Frontal cortex (tissue), 4 donors: ENCODE results near the gene TNRC18. TPM values are rescaled to one million over a fixed set of nuclear protein-coding genes. Genes with fewer than 3 reads are reported as not detected.

ENCODE experiments used
- DNase-seq, 2 donors: peaks; one replicate each; pipeline ENCODE4 v3.0.0; 2012; ENCODE audit warnings: low spot score in 2 of 2
- FAIRE-seq: peaks from 2 replicates; lab custom pipeline; 2012; peaks lifted over from hg19 to GRCh38; lab: Jason Lieb, UNC
- total RNA-seq: library from RNA; depleted of rRNA; stranded (reverse); fragments of >200 nt; gene quantifications from one replicate; pipeline ENCODE4 v1.2.3, GENCODE V29; 2014
- donor health status: control.
- donor health status: control.
- donor health status: control.

Gene TNRC18
- total RNA-seq, 1 donor from 2014 or later: 40.8 TPM

DNA sequence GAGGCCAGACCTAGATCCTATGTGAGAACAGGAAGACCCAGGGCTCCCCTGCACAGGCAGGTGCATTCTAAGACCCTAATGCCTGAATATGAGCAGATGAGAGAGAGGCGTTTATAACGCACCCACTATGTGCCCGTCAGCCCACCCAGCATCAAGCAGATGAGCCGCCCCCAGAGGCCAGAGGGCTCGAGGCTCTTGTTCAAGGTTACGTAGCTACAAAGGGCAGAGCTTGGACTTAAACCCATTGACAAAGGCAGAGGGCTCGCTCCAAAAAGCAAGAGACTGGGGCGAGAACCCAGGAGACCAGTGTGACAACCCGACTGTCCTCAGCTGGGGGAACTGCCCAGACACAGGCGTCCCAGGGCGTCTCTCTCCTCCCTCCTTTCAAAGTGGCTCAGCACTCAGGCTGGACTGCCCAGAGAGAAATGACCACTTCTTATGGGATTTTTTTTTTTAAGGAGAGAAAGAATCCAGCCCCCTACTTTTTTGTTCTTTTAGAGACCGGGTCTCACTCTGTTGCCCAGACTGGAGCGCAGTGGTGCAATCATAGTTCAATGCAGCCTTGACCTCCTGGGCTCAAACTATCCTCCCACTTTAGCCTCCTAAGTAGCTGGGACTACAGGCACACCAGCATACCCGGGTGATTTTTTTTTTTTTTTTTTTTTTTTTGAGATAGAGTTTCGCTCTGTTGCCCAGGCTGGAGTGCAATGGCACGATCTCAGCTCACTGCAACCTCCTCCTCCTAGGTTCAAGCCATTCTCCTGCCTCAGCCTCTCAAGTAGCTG is 40.1 kb downstream of the TNRC18 start:
- no peak for FAIRE-seq
- DNase-seq: no peak

GRCh38 chr7:5382281-5382892 is 41.2 kb downstream of the TNRC18 start:
- peak in 1 of 2 donors; percentile 63 for DNase-seq
- no peak for FAIRE-seq

DNA sequence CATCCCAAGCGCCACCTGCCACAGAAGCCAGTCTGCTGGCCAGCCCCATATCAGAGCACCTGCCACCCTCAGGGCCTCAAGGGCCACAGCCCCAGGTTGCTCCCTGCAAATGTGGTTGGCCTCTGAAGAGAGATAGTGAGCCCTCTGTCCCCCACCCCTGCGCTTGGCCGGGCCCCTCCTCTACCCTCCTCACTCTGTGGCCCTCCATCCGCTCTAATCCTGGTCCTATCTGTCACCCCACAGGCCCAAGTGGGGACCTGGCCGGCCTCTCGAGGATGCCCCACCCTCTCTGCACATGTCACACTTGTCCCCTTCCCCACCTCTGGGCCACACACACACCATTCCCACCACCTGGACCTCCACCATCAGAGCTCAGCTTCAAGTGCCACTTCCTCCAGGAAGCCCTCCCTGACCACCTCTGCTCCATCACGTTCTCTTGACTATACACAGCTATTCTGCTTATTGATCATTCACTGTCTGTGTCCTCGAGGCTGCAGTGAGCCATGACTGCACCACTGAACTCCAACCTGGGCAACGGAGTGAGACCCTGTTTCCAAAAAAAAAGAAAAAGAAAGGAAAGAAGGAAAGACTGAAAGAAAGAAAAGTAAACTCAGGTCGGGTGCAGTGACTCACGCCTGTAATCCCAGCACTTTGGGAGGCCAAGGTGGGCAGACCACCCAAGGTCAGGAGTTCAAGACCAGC is 42.4 kb downstream of the TNRC18 start:
- DNase-seq: no peak
- no peak for FAIRE-seq

- FAIRE-seq: no peak
- no peak for DNase-seq
Measured at GRCh38 chr7:5380350-5381070, 43.1 kb downstream of the TNRC18 start.

- DNase-seq (no peak), FAIRE-seq (no peak)
Measured at GRCh38 chr7:5379546-5379945, 44.1 kb downstream of the TNRC18 start.

GRCh38 chr7:5377816-5378215 is 45.8 kb downstream of the TNRC18 start:
- no peak for FAIRE-seq
- DNase-seq: no peak

- no peak for FAIRE-seq
- no peak for DNase-seq
Measured at GRCh38 chr7:5377279-5377678, 46.4 kb downstream of the TNRC18 start.

DNA sequence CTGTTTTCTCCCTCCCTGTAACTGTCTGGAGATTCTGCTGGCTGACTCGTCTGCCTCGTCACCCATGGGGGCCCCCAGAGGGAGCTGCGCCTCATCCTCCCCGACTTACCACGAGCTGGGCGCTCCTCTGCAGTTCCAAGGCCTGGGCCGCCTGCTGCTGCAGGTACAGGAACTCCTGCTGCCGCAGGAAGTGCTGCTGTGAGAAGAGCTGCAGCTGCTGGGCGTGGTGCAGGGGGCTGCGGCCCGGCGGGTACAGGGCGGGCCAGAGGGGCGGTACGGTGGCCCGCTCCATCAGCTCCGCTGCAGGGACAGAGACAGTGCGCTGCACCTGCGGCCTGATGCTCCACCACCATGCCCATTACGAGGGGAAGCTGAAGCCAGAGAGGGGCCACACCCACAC is 47.7 kb downstream of the TNRC18 start:
- FAIRE-seq (no peak), DNase-seq (no peak)

DNA sequence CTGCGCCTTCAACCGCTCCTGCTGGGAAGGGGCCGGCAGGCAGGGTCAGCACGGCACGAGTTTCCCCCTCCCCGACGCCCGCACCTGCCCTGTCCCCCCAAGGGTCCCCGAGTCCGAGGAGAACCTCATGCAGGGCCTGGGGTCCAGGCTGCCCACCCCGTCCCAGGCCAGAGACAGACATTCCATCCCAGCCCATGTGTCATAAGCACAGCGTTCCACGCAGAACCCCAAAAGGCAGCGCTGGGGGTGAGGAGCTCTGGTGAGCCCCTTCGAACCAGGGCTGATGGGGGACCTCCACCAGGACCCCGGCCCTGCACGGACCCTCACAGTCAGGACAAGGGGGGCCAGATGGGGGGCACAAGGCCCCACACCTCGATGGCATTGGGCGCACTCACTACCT is 49.2 kb downstream of the TNRC18 start:
- no peak for DNase-seq
- FAIRE-seq: no peak

GRCh38 chr7:5373300-5373699 is 50.3 kb downstream of the TNRC18 start:
- FAIRE-seq (no peak), DNase-seq (no peak)

DNA sequence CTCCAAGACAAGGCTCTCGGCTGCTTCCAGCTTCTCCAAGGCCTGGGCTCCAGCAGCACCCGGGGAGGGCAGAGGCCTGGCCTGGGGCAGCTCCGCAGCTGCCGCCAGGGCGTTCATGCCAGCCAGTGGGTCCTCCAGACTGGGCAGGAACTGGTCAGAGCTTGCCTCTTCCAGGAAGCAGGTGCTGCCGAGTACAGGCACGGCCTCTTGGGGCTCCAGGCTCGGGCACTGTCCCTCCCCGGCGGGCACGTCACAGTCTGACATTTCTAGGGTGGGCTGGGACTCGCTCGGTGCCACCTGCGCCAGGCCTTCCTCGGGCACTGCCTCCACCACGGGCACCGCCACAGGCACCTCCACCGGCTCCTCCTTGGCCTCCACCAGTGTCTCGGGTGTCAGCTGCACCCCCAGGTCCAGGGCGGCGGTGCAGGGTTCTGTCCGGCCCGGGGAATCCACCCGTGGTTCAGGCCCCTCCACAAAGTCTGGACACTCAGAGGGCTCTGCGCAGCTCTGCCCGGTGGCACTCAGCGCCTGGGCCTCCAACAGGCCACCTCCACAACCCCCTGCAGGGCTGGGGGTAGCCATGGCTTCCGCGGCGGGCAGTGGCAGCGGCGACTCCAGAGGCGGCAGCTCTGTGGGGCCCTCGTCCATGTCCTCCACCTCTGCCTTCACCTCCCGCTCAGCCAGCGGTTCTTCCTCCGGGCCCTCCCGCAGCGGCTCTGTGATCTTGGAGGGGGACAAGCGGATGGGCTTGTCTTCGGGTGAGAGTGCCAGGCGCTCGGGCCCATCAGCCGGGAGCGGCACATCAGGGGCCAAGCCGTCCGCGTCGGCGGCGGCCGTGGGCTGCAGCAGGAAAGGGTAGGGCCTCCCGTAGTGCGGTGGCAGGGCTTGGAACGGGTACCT is 52.9 kb downstream of the TNRC18 start:
- DNase-seq (no peak), FAIRE-seq (no peak)

GRCh38 chr7:5367661-5368060 is 56.0 kb downstream of the TNRC18 start:
- no peak for FAIRE-seq

GRCh38 chr7:5365976-5366625 is 57.5 kb downstream of the TNRC18 start:
- DNase-seq (peak; percentile 77 to 81), FAIRE-seq (peak; percentile 72)

More at GRCh38 chr7:5367661-5368060, 56.0 kb downstream of the TNRC18 start:
- no peak for DNase-seq

DNA sequence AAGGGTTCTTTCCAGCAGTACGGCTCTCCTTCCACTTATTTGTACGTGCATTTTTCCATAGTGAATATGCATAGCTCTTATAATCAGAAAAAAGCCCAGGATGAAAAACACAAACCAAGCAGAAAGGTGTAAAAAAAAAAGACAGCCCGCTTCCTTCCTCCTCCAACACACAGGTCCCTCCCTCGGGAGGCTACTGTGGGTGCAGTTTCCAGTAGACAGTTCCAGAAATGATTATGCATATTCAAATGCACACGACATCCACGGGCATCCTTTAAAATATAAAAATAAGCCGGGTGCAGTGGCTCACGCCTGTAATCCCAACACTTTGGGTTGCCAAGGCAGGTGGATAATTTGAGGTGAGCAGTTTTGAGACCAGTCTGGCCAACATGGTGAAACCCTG is 59.9 kb downstream of the TNRC18 start:
- DNase-seq (no peak), FAIRE-seq (no peak)

GRCh38 chr7:5362466-5362865 is 61.2 kb downstream of the TNRC18 start:
- FAIRE-seq: no peak
- DNase-seq: no peak

- DNase-seq (no peak), FAIRE-seq (no peak)
Measured at GRCh38 chr7:5361446-5362127, 62.0 kb downstream of the TNRC18 start.

DNA sequence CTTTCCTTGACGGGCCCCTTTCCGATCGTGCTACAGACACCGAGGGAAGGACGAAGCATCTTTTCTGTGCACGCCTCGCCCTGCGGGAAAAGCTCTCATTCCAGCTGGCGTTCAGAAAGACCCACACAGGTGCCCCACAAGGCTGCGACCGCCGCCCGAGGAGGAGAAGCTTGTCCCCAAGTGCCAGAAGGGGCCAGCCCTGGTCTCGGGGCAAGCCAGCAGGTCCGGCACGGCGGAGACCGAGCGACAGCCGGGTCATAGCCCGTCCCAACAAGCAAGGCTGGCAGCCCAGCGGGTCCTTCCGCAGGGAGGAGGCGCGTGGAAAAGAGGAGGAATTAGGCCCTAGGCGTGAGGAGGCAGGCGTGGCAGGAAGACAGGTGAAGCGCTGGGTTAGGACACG is 62.7 kb downstream of the TNRC18 start:
- DNase-seq: no peak
- FAIRE-seq: no peak

GRCh38 chr7:5360451-5360850 is 63.2 kb downstream of the TNRC18 start:
- FAIRE-seq (no peak), DNase-seq (no peak)
